ENCODE measurements around the gene C19orf38.

The C19orf38 gene

DNA sequence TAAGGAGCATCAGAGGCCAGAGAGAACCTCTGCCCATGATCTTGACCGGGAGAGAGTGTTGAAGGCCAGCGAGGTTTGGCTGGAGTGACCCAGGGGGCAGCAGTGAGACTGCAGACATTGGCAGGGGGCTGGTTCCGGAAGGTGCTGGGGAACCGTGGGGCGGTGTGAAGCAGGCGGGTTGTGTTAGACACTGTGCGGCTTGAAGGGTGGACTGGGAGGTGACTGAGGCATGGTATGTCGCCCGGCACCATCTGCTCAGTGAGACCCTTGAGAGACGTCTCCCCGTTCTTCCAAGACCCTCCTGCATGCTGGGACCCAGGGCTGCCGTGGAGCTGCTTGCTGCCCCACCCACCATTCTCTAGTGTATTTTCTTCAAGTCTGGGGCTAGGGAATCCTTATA is 47.7 kb downstream of the C19orf38 start:
- ATAC-seq: no peak; the same call in 2 of the 3 replicates

GRCh38 chr19:10896851-10897526 is 48.8 kb downstream of the C19orf38 start:
- ATAC-seq: no peak; the same call in 2 of the 3 replicates
- TF ChIP-seq ARNTL (CRISPR knock-in tag; IDR thresholded peaks at IDR 0.05; ENCODE audit: borderline replicate concordance, low read depth) (no peak), RARB (CRISPR knock-in tag; IDR thresholded peaks at IDR 0.05) (no peak), ZC3H10 (CRISPR knock-in tag; IDR thresholded peaks at IDR 0.05) (no peak), TOX (CRISPR knock-in tag; IDR thresholded peaks at IDR 0.05; ENCODE audit: borderline replicate concordance) (no peak), PATZ1 (CRISPR knock-in tag; IDR thresholded peaks at IDR 0.05; ENCODE audit: borderline replicate concordance) (no peak), GLIS3 (CRISPR knock-in tag; IDR thresholded peaks at IDR 0.05) (no peak), OSR1 (CRISPR knock-in tag; IDR thresholded peaks at IDR 0.05) (no peak), BACH2 (CRISPR knock-in tag; IDR thresholded peaks at IDR 0.05; ENCODE audit: borderline replicate concordance) (no peak), ESRRG (CRISPR knock-in tag; IDR thresholded peaks at IDR 0.05) (no peak), ZFP3 (CRISPR knock-in tag; IDR thresholded peaks at IDR 0.05) (no peak), SNAI2 (CRISPR knock-in tag; IDR thresholded peaks at IDR 0.05) (no peak)

More for the DNA sequence above, 47.7 kb downstream of the C19orf38 start:
- TF ChIP-seq ARNTL (CRISPR knock-in tag; IDR thresholded peaks at IDR 0.05; ENCODE audit: borderline replicate concordance, low read depth): no peak
- no peak for TF ChIP-seq ISL1 (CRISPR knock-in tag; IDR thresholded peaks at IDR 0.05)
- TF ChIP-seq ZNF565 (CRISPR knock-in tag; conservative IDR thresholded peaks at IDR 0.05; ENCODE audit: low read depth): no peak
- no peak for TF ChIP-seq SNAI2 (CRISPR knock-in tag; IDR thresholded peaks at IDR 0.05)
- no peak for TF ChIP-seq BACH2 (CRISPR knock-in tag; IDR thresholded peaks at IDR 0.05; ENCODE audit: borderline replicate concordance)

GRCh38 chr19:10898633-10899032 is 50.4 kb downstream of the C19orf38 start:
- TF ChIP-seq, protein P1, sequence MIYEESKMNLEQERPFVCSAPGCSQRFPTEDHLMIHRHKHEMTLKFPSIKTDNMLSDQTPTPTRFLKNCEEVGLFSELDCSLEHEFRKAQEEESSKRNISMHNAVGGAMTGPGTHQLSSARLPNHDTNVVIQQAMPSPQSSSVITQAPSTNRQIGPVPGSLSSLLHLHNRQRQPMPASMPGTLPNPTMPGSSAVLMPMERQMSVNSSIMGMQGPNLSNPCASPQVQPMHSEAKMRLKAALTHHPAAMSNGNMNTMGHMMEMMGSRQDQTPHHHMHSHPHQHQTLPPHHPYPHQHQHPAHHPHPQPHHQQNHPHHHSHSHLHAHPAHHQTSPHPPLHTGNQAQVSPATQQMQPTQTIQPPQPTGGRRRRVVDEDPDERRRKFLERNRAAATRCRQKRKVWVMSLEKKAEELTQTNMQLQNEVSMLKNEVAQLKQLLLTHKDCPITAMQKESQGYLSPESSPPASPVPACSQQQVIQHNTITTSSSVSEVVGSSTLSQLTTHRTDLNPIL (CRISPR knock-in tag; IDR thresholded peaks at IDR 0.05; ENCODE audit: low read depth): no peak
- no peak for TF ChIP-seq RARB (CRISPR knock-in tag; IDR thresholded peaks at IDR 0.05)
- peak; percentile 25; the same call in 1 of the 3 replicates for ATAC-seq

GRCh38 chr19:10899151-10899653 is 51.0 kb downstream of the C19orf38 start:
- ATAC-seq: peak; percentile 51
- TF ChIP-seq ZNF8 (CRISPR knock-in tag; IDR thresholded peaks at IDR 0.05) (no peak), TCF4 (CRISPR knock-in tag; IDR thresholded peaks at IDR 0.05; ENCODE audit: borderline replicate concordance) (no peak), GLIS3 (CRISPR knock-in tag; IDR thresholded peaks at IDR 0.05) (no peak), ZFP30 (CRISPR knock-in tag; IDR thresholded peaks at IDR 0.05) (no peak), PATZ1 (CRISPR knock-in tag; IDR thresholded peaks at IDR 0.05; ENCODE audit: borderline replicate concordance) (no peak), ZNF70 (CRISPR knock-in tag; IDR thresholded peaks at IDR 0.05) (no peak), ZNF565 (CRISPR knock-in tag; conservative IDR thresholded peaks at IDR 0.05; ENCODE audit: low read depth) (no peak), RARB (CRISPR knock-in tag; IDR thresholded peaks at IDR 0.05) (no peak), PPARA (CRISPR knock-in tag; IDR thresholded peaks at IDR 0.05; ENCODE audit: borderline replicate concordance) (no peak), TOX (CRISPR knock-in tag; IDR thresholded peaks at IDR 0.05; ENCODE audit: borderline replicate concordance) (no peak)
- TF ChIP-seq, protein P1 (CRISPR knock-in tag; IDR thresholded peaks at IDR 0.05; ENCODE audit: low read depth): no peak

- TF ChIP-seq, protein P2, sequence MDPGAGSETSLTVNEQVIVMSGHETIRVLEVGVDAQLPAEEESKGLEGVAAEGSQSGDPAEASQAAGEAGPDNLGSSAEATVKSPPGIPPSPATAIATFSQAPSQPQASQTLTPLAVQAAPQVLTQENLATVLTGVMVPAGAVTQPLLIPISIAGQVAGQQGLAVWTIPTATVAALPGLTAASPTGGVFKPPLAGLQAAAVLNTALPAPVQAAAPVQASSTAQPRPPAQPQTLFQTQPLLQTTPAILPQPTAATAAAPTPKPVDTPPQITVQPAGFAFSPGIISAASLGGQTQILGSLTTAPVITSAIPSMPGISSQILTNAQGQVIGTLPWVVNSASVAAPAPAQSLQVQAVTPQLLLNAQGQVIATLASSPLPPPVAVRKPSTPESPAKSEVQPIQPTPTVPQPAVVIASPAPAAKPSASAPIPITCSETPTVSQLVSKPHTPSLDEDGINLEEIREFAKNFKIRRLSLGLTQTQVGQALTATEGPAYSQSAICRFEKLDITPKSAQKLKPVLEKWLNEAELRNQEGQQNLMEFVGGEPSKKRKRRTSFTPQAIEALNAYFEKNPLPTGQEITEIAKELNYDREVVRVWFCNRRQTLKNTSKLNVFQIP (CRISPR knock-in tag; IDR thresholded peaks at IDR 0.05; ENCODE audit: borderline replicate concordance, low read depth): no peak
- TF ChIP-seq OSR1 (CRISPR knock-in tag; IDR thresholded peaks at IDR 0.05) (no peak), GLIS3 (CRISPR knock-in tag; IDR thresholded peaks at IDR 0.05) (no peak), CSDC2 (CRISPR knock-in tag; IDR thresholded peaks at IDR 0.05) (no peak), PPARA (CRISPR knock-in tag; IDR thresholded peaks at IDR 0.05; ENCODE audit: borderline replicate concordance) (no peak), ISL1 (CRISPR knock-in tag; IDR thresholded peaks at IDR 0.05) (no peak), SNAI2 (CRISPR knock-in tag; IDR thresholded peaks at IDR 0.05) (no peak), TCF4 (CRISPR knock-in tag; IDR thresholded peaks at IDR 0.05; ENCODE audit: borderline replicate concordance) (no peak), ZNF70 (CRISPR knock-in tag; IDR thresholded peaks at IDR 0.05) (no peak), TOX (CRISPR knock-in tag; IDR thresholded peaks at IDR 0.05; ENCODE audit: borderline replicate concordance) (no peak)
- ATAC-seq: no peak
These were observed 59.7 kb downstream of the C19orf38 start for GRCh38 chr19:10907925-10908324.

Data from SK-N-SH treated with all-trans-retinoic acid at 6 μM for 48 hours (cell line).